HEK293T (cell line): ENCODE results near the gene KRT16.

Experiments
- ARNT ChIP-seq: fragments of 450-650 bp; IDR thresholded peaks from 2 replicates; pipeline ENCODE4 v1.6.1; 2017; ENCODE audit warnings: mild to moderate bottlenecking
- BHLHE40 ChIP-seq: fragments of 450-650 bp; IDR thresholded peaks from 2 replicates; pipeline ENCODE4 v1.6.1; 2016; ENCODE audit warnings: mild to moderate bottlenecking, moderate library complexity, borderline replicate concordance
- CTBP1 ChIP-seq: fragments of 450-650 bp; IDR thresholded peaks from 2 replicates; pipeline ENCODE4 v1.6.1; 2016; ENCODE audit warnings: borderline replicate concordance
- FOXK2 ChIP-seq: fragments of 450-650 bp; IDR thresholded peaks from 2 replicates; pipeline ENCODE4 v1.6.1; 2016; ENCODE audit warnings: mild to moderate bottlenecking
- FOXM1 ChIP-seq: fragments of 450-650 bp; IDR thresholded peaks from 2 replicates; pipeline ENCODE4 v1.6.1; 2017; ENCODE audit warnings: mild to moderate bottlenecking, borderline replicate concordance
- HDGF ChIP-seq: fragments of 450-650 bp; IDR thresholded peaks from 2 replicates; pipeline ENCODE4 v1.6.1; 2017; ENCODE audit warnings: antibody characterized with exemption, borderline replicate concordance
- L3MBTL2 ChIP-seq: fragments of 450-650 bp; conservative IDR thresholded peaks from 2 replicates; pipeline ENCODE4 v1.6.1; 2016; ENCODE audit warnings: mild to moderate bottlenecking
- SP1 ChIP-seq: fragments of 450-650 bp; IDR thresholded peaks from 2 replicates; pipeline ENCODE4 v1.6.1; 2017
- SUZ12 ChIP-seq: fragments of 450-650 bp; IDR thresholded peaks from 2 replicates; pipeline ENCODE4 v1.6.1; 2016; ENCODE audit warnings: mild to moderate bottlenecking
- ZNF384 ChIP-seq: fragments of 450-650 bp; IDR thresholded peaks from 2 replicates; pipeline ENCODE4 v1.6.1; 2016

GRCh38 chr17:41585301-41586056, 27.1 kb downstream of the KRT16 start:
- TF ChIP-seq ARNT = no peak
- no peak for TF ChIP-seq CTBP1
- no peak for TF ChIP-seq FOXM1
- TF ChIP-seq BHLHE40 = no peak
- no peak for TF ChIP-seq SP1
- TF ChIP-seq SUZ12 = no peak
- TF ChIP-seq FOXK2 = no peak
- no peak for TF ChIP-seq ZNF384
- no peak for TF ChIP-seq HDGF
- TF ChIP-seq L3MBTL2 = no peak
